ENCODE measurements around the gene UNC13A. TPM values are rescaled to one million over a fixed set of nuclear protein-coding genes. Genes with fewer than 3 reads are reported as not detected.
"Not testable (repeated sequence)": the region's sequence is repeated elsewhere in the genome, so short reads cannot be mapped to it uniquely, and the experiment has no call there.

Gene UNC13A
- polyA plus RNA-seq, 3 donors: 0.01 TPM; not detected in 2

GRCh38 chr19:17599780-17600179 is 88.4 kb downstream of the UNC13A start:
- Histone ChIP-seq H3K9me3 (replicated peaks in 1 of 2; ENCODE audit: control insufficient read depth in 1 of 2, insufficient read depth in 1 of 2, low read length in 2 of 2) (no peaks in the 10 kb centered on the region), H3K36me3 (replicated peaks in 1 of 2; ENCODE audit: control insufficient read depth in 1 of 2, insufficient read depth in 2 of 2, low read length in 2 of 2) (no peaks in the 10 kb centered on the region), H3K4me1 (ENCODE audit: control insufficient read depth in 1 of 2, insufficient read depth in 2 of 2, low read length in 2 of 2) (peaks cover 12 to 28% of the 10 kb centered on the region in 2 donors), H3K27me3 (ENCODE audit: control insufficient read depth in 2 of 2, insufficient read depth in 2 of 2, low read length in 2 of 2) (peaks cover 0 to 6% of the 10 kb centered on the region in 2 donors), H4K20me1 (ENCODE audit: insufficient read depth, low read length) (no peaks in the 10 kb centered on the region), H3K9ac (ENCODE audit: insufficient read depth, low read length, poor library complexity, severe bottlenecking) (no peak overlapping the region), H3K4me2 (replicated peaks; ENCODE audit: extremely low read depth, low read length, poor library complexity, severe bottlenecking) (no peak overlapping the region), H2AFZ (ENCODE audit: insufficient read depth, low read depth, low read length, poor library complexity, severe bottlenecking) (no peak overlapping the region), H3K4me3 (replicated peaks in 1 of 3; ENCODE audit: low read depth in 2 of 3, low read length in 3 of 3) (no peak overlapping the region), H3K27ac (ENCODE audit: low read depth in 1 of 2, low read length in 2 of 2) (no peak overlapping the region), H3K79me2 (ENCODE audit: insufficient read depth, low read length) (no peaks in the 10 kb centered on the region)
- Mint-ChIP-seq H3K36me3 (no peaks in the 10 kb centered on the region), H3K9me3 (peaks cover 0 to 6% (median 0%) of the 10 kb centered on the region in 7 donors), H3K27ac (no peak overlapping the region), H3K4me1 (peaks cover 29% of the 10 kb centered on the region), H3K4me3 (peak overlapping the region in 1 of 2 donors; percentile 6), H3K27me3 (ENCODE audit: low read depth in 3 of 3) (peaks cover 15 to 29% (median 16%) of the 10 kb centered on the region in 3 donors)
- 96% methylated on average over 5 of the region's 10 CpGs for WGBS (ENCODE audit: insufficient coverage)
- DNase-seq: no peak
- intact Hi-C loops (cut with micrococcal nuclease): no loop called here
- TF ChIP-seq CTCF (IDR thresholded peaks at IDR 0.05): no peak

- H3K4me2 ChIP-seq (replicated peaks; ENCODE audit: extremely low read depth, low read length, poor library complexity, severe bottlenecking): no peak overlapping the region
- peaks cover 0 to 6% of the 10 kb centered on the region in 2 donors for H3K27me3 ChIP-seq (ENCODE audit: control insufficient read depth in 2 of 2, insufficient read depth in 2 of 2, low read length in 2 of 2)
- no peaks in the 10 kb centered on the region for H3K36me3 ChIP-seq (replicated peaks in 1 of 2; ENCODE audit: control insufficient read depth in 1 of 2, insufficient read depth in 2 of 2, low read length in 2 of 2)
- no peak overlapping the region for H2AFZ ChIP-seq (ENCODE audit: insufficient read depth, low read depth, low read length, poor library complexity, severe bottlenecking)
- intact Hi-C loops (cut with micrococcal nuclease): no loop called here
- Mint-ChIP-seq H3K4me3 (no peak overlapping the region), H3K27me3 (ENCODE audit: low read depth in 3 of 3) (peaks cover 10 to 24% (median 14%) of the 10 kb centered on the region in 3 donors), H3K9me3 (peaks cover 0 to 6% (median 0%) of the 10 kb centered on the region in 7 donors), H3K36me3 (no peaks in the 10 kb centered on the region), H3K4me1 (peaks cover 29% of the 10 kb centered on the region), H3K27ac (peak overlapping the region in 1 of 7 donors; percentile 30)
- H3K9ac ChIP-seq (ENCODE audit: insufficient read depth, low read length, poor library complexity, severe bottlenecking): no peak overlapping the region
- no peak overlapping the region for H3K27ac ChIP-seq (ENCODE audit: low read depth in 1 of 2, low read length in 2 of 2)
- peaks cover 12 to 28% of the 10 kb centered on the region in 2 donors for H3K4me1 ChIP-seq (ENCODE audit: control insufficient read depth in 1 of 2, insufficient read depth in 2 of 2, low read length in 2 of 2)
- no peaks in the 10 kb centered on the region for H3K9me3 ChIP-seq (replicated peaks in 1 of 2; ENCODE audit: control insufficient read depth in 1 of 2, insufficient read depth in 1 of 2, low read length in 2 of 2)
- no peak for TF ChIP-seq CTCF (IDR thresholded peaks at IDR 0.05)
- 83% methylated on average over 3 of the region's 9 CpGs for WGBS (ENCODE audit: insufficient coverage)
- no peak overlapping the region for H3K4me3 ChIP-seq (replicated peaks in 1 of 3; ENCODE audit: low read depth in 2 of 3, low read length in 3 of 3)
- no peaks in the 10 kb centered on the region for H4K20me1 ChIP-seq (ENCODE audit: insufficient read depth, low read length)
- no peak for DNase-seq
- no peaks in the 10 kb centered on the region for H3K79me2 ChIP-seq (ENCODE audit: insufficient read depth, low read length)
These were observed 89.2 kb downstream of the UNC13A start for GRCh38 chr19:17598953-17599352.

GRCh38 chr19:17598063-17598462 is 90.1 kb downstream of the UNC13A start:
- H4K20me1 ChIP-seq (ENCODE audit: insufficient read depth, low read length); H3K9ac ChIP-seq (ENCODE audit: insufficient read depth, low read length, poor library complexity, severe bottlenecking); H2AFZ ChIP-seq (ENCODE audit: insufficient read depth, low read depth, low read length, poor library complexity, severe bottlenecking); DNase-seq; H3K9me3 Mint-ChIP-seq; H3K27me3 ChIP-seq (ENCODE audit: control insufficient read depth in 2 of 2, insufficient read depth in 2 of 2, low read length in 2 of 2); H3K36me3 Mint-ChIP-seq; intact Hi-C loops (cut with micrococcal nuclease); H3K27ac Mint-ChIP-seq; H3K4me2 ChIP-seq (replicated peaks; ENCODE audit: extremely low read depth, low read length, poor library complexity, severe bottlenecking); H3K27ac ChIP-seq (ENCODE audit: low read depth in 1 of 2, low read length in 2 of 2); H3K79me2 ChIP-seq (ENCODE audit: insufficient read depth, low read length); H3K4me3 Mint-ChIP-seq; H3K4me3 ChIP-seq (replicated peaks in 1 of 3; ENCODE audit: low read depth in 2 of 3, low read length in 3 of 3); H3K9me3 ChIP-seq (replicated peaks in 1 of 2; ENCODE audit: control insufficient read depth in 1 of 2, insufficient read depth in 1 of 2, low read length in 2 of 2); H3K36me3 ChIP-seq (replicated peaks in 1 of 2; ENCODE audit: control insufficient read depth in 1 of 2, insufficient read depth in 2 of 2, low read length in 2 of 2): not testable (repeated sequence)
- Mint-ChIP-seq H3K4me1 (peaks cover 24% of the 10 kb centered on the region), H3K27me3 (ENCODE audit: low read depth in 3 of 3) (peaks cover 8 to 25% (median 12%) of the 10 kb centered on the region in 3 donors)
- WGBS (ENCODE audit: insufficient coverage): 95% methylated on average over 1 of the region's 8 CpGs
- peaks cover 12 to 23% of the 10 kb centered on the region in 2 donors for H3K4me1 ChIP-seq (ENCODE audit: control insufficient read depth in 1 of 2, insufficient read depth in 2 of 2, low read length in 2 of 2)

Data from CD14-positive monocyte (primary cell).